Measurements from ENCODE around the gene FMO4.
"Not testable (repeated sequence)": the region's sequence is repeated elsewhere in the genome, so short reads cannot be mapped to it uniquely, and the experiment has no call there.

The FMO4 gene

GRCh38 chr1:171357179-171357578 is 43.2 kb downstream of the FMO4 start:
- no peak for DNase-seq (ENCODE audit: low read depth)
- TF ChIP-seq CTCF (conservative IDR thresholded peaks at IDR 0.05; ENCODE audit: control insufficient read depth, insufficient read depth, low read depth, low read length) = no peak
- no peak overlapping the region for H3K4me3 ChIP-seq (ENCODE audit: control insufficient read depth, low read depth, low read length)

DNA sequence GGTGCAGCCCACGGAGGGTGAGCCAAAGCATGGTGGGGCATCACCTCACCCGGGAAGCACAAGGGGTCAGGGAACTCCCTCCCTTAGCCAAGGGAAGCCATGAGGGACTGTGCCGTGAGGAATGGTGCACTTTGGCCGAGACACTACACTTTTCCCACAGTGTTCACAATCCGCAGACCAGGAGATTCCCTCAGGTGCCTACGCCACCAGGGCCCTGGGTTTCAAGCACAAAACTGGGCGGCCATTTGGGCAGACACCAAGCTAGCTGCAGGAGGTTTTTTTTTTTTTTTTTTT is 45.3 kb downstream of the FMO4 start:
- DNase-seq (ENCODE audit: low read depth); H3K4me3 ChIP-seq (ENCODE audit: control insufficient read depth, low read depth, low read length): not testable (repeated sequence)

DNA sequence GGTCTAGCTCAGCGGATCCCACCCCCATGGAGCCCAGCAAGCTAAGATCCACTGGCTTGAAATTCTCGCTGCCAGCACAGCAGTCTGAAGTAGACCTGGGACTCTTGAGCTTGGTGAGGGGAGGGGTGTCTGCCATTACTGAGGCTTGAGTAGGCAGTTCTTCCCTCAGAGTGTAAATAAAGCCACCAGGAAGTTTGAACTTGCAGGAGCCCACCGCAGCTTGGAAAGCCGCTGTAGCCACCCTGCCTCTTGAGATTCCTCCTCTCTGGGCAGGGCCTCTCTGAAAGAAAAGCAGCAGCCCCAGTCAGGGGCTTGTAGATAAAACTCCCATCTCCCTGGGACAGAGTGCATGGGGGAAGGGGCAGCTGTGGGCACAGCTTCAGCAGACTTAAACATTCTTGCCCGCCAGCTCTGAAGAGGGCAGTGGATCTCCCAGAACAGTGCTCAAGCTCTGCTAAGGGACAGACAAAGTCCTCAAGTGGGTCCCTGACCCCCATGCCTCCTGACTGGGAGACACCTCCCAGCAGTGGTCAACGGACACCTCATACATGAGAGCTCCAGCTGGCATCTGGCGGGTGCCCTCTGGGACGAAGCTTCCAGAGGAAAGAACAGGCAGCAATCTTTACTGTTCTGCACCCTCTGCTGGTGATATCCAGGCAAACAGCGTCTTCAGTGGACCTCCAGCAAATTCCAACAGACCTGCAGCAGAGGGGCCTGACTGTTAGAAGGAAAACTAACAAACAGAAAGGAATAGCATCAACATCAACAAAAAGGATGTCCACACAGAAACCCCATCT is 45.9 kb downstream of the FMO4 start:
- DNase-seq (ENCODE audit: low read depth) = peak; percentile 17
- H3K4me3 ChIP-seq (ENCODE audit: control insufficient read depth, low read depth, low read length) = not testable (repeated sequence)
- peak; percentile 22 for TF ChIP-seq CTCF (conservative IDR thresholded peaks at IDR 0.05; ENCODE audit: control insufficient read depth, insufficient read depth, low read depth, low read length)

DNA sequence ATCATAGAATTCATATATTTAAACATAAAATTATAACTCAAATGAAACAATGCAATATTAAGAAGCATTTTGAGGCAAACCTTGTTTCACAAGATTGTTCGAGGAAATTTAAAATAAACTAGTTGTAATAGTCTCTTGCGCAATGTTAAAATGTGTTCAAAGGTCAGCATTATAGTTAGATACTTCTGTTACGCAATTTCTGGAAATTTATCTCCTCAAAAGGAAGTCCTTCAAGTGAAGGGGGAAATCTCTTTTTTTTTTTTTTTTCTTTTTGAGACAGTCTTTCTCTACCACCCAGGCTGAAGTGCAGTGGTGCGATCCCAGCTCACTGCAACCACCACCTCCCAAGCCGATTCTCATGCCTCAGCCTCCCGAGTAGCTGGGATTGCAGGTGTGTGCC is 52.1 kb downstream of the FMO4 start:
- TF ChIP-seq CTCF (conservative IDR thresholded peaks at IDR 0.05; ENCODE audit: control insufficient read depth, insufficient read depth, low read depth, low read length) = no peak
- no peak overlapping the region for H3K4me3 ChIP-seq (ENCODE audit: control insufficient read depth, low read depth, low read length)
- DNase-seq (ENCODE audit: low read depth) = peak; percentile 53

DNA sequence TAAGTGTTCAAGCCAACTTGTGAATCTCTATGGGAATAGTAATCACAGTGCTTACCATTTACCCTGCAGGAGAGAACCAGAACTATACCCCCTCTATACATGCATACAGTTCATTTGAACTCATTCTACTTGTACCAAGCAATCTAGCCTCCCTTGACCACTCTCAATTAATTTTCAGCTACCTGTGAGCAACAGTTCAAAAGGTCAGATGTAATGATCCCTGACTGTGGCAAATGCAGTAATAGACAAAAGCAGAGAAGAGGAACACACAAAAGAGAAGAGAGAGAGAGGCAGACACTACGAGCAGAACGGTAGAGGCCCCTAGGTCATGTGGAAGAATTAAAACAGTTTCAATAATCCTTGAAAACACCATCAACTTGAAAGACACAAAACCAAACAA is 52.8 kb downstream of the FMO4 start:
- H3K4me3 ChIP-seq (ENCODE audit: control insufficient read depth, low read depth, low read length) = no peak overlapping the region
- TF ChIP-seq CTCF (conservative IDR thresholded peaks at IDR 0.05; ENCODE audit: control insufficient read depth, insufficient read depth, low read depth, low read length) = no peak
- DNase-seq (ENCODE audit: low read depth) = no peak

DNA sequence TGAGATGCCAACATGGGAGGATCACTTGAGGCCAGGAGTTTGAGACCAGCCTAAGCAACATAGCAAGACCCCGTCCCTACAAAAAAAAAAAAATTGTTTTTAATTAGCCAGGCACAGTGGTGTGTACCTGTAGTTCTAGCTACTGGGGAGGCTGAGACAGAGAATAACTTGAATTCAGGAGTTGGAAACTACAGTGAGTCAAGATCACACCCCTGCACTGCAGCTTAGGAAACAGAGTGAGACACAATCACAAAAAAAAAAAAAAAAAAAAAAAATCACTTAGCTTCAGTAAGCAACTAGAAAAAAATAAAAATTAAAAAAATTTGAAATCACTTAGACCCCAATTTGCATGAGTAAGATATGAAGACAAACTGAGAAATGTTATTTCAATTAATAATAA is 53.5 kb downstream of the FMO4 start:
- no peak for TF ChIP-seq CTCF (conservative IDR thresholded peaks at IDR 0.05; ENCODE audit: control insufficient read depth, insufficient read depth, low read depth, low read length)

GRCh38 chr1:171372418-171373084 is 58.6 kb downstream of the FMO4 start:
- TF ChIP-seq CTCF (conservative IDR thresholded peaks at IDR 0.05; ENCODE audit: control insufficient read depth, insufficient read depth, low read depth, low read length) = no peak
- no peak overlapping the region for H3K4me3 ChIP-seq (ENCODE audit: control insufficient read depth, low read depth, low read length)
- no peak for DNase-seq (ENCODE audit: low read depth)

More for the DNA sequence above, 53.5 kb downstream of the FMO4 start:
- no peak overlapping the region for H3K4me3 ChIP-seq (ENCODE audit: control insufficient read depth, low read depth, low read length)
- no peak for DNase-seq (ENCODE audit: low read depth)

GRCh38 chr1:171373357-171374122 is 59.6 kb downstream of the FMO4 start:
- not testable (repeated sequence) for H3K4me3 ChIP-seq (ENCODE audit: control insufficient read depth, low read depth, low read length); DNase-seq (ENCODE audit: low read depth)

Measured in fibroblast of mammary gland (primary cell).